HUES48 (cell line): ENCODE results near the gene CCNY.
"Not testable (repeated sequence)": the region's sequence is repeated elsewhere in the genome, so short reads cannot be mapped to it uniquely, and the experiment has no call there.

Experiments used
- H3K27ac ChIP-seq: one replicate; pipeline ENCODE4 v1.7.0; 2013; ENCODE audit warnings: low read depth, low read length, inconsistent platforms
- H3K27me3 ChIP-seq: 2 replicates; pipeline ENCODE4 v1.6.1; 2013; ENCODE audit warnings: mild to moderate bottlenecking, low read length; ENCODE audit not compliant: control insufficient read depth, insufficient read depth
- H3K36me3 ChIP-seq: 2 replicates; pipeline ENCODE4 v1.6.1; 2013; ENCODE audit warnings: low read length; ENCODE audit not compliant: control insufficient read depth, insufficient read depth
- H3K4me1 ChIP-seq: 2 replicates; pipeline ENCODE4 v1.6.1; 2013; ENCODE audit warnings: mild to moderate bottlenecking, low read length; ENCODE audit not compliant: control insufficient read depth, insufficient read depth
- H3K4me3 ChIP-seq: 2 replicates; pipeline ENCODE4 v1.5.1; 2013; ENCODE audit warnings: mild to moderate bottlenecking, low read depth, low read length
- H3K9ac ChIP-seq: 2 replicates; pipeline ENCODE4 v1.6.1; 2013; ENCODE audit warnings: mild to moderate bottlenecking, low read depth, low read length, moderate library complexity
- H3K9me3 ChIP-seq: 2 replicates; pipeline ENCODE4 v1.6.1; 2013; ENCODE audit warnings: low read length; ENCODE audit not compliant: control insufficient read depth, insufficient read depth

The CCNY gene

GRCh38 chr10:35347121-35347562 is 10.8 kb downstream of the CCNY start:
- no peak overlapping the region for H3K9ac ChIP-seq
- H3K27me3 ChIP-seq: no peaks in the 10 kb centered on the region
- no peak overlapping the region for H3K27ac ChIP-seq
- no peaks in the 10 kb centered on the region for H3K9me3 ChIP-seq
- H3K36me3 ChIP-seq: no peaks in the 10 kb centered on the region
- no peak overlapping the region for H3K4me3 ChIP-seq
- peaks cover 16% of the 10 kb centered on the region for H3K4me1 ChIP-seq

DNA sequence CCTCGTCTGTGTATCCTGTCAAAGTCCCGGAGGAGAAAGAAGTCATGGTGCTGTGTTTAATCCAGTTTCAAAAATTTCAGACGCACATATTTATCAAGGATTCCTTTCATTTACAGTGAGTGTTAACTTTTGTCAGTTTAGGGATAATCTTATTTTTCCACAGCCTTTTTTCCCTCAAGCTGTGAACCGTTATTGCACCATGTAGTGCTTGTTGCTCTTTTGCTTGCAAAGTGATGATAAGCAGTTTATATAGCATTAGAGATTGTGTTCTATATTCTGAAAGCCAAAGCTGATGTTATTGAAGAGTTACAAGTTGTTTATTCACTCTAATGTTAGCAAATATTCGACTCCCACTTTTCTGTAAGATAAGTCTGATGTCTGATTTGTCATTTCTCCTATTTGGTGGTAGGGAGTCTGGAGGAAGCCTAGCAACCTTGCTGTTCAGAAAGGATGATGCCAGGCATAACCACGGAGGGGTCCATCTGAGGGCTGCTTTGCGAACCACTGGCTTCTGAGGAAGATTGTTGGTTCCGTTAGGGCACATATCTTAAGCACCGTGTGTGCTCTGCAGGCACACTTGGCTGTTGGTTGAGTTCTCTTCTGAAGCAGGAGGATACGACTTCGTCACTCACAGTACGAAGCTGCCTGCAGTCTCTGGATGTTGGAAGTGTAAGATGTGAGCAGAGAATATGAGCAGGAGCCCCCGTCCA is 11.7 kb downstream of the CCNY start:
- Histone ChIP-seq H3K27ac (no peak overlapping the region), H3K9me3 (no peaks in the 10 kb centered on the region), H3K27me3 (no peaks in the 10 kb centered on the region), H3K4me3 (no peak overlapping the region), H3K36me3 (no peaks in the 10 kb centered on the region), H3K9ac (no peak overlapping the region), H3K4me1 (peaks cover 16% of the 10 kb centered on the region)

GRCh38 chr10:35348609-35349388 is 12.5 kb downstream of the CCNY start:
- no peaks in the 10 kb centered on the region for H3K9me3 ChIP-seq
- peaks cover 16% of the 10 kb centered on the region for H3K4me1 ChIP-seq
- H3K9ac ChIP-seq: no peak overlapping the region
- H3K27me3 ChIP-seq: no peaks in the 10 kb centered on the region
- H3K36me3 ChIP-seq: no peaks in the 10 kb centered on the region
- no peak overlapping the region for H3K27ac ChIP-seq
- no peak overlapping the region for H3K4me3 ChIP-seq

DNA sequence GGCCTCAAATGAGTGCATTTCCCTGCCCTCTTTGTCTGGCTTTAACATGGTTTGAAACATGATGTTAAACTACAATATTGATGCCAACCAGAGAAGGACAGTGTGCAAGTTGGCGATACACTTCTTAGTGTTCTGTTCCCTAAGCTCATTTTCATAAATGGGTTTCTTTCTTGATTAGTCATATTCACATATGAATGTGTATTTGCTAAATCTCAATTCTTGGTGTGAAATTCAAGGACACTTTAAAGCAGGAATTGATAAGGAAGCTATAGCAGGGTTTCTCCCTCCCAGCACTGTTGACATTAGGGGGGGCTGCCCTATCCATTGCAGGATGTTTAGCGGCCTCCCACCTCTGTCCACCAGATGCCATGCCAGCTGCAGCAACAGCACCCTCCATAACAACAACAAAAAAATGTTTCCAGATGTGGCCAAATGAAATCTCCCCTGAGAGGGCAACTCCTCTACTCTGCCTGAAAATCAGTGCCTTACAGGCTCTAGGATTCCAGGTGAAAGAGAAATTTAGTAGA is 13.1 kb downstream of the CCNY start:
- Histone ChIP-seq H3K27ac (no peak overlapping the region), H3K4me3 (no peak overlapping the region), H3K9ac (no peak overlapping the region), H3K36me3 (no peaks in the 10 kb centered on the region), H3K27me3 (no peaks in the 10 kb centered on the region), H3K9me3 (no peaks in the 10 kb centered on the region), H3K4me1 (peaks cover 16% of the 10 kb centered on the region)

DNA sequence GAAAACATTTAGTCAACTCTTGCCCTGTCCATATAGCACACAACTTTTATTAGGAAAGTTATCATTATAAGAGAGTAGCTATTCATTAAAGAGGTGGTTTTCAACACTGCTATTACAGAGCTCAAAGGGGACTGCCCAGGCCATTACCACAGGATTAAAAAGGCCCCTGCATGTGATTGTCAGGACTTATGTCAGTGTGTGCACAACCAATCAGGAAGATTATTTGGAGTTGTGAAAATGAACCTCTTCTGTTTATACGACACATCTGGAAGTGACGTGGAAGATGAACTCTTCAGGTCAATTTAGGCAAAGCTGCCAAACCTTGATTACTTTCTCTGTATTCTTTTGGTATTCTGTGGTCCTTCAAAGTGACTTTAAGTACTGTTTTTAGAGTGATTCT is 14.7 kb downstream of the CCNY start:
- Histone ChIP-seq H3K27me3 (no peaks in the 10 kb centered on the region), H3K4me3 (no peak overlapping the region), H3K4me1 (peaks cover 17% of the 10 kb centered on the region), H3K27ac (no peak overlapping the region), H3K9ac (no peak overlapping the region), H3K9me3 (no peaks in the 10 kb centered on the region), H3K36me3 (no peaks in the 10 kb centered on the region)

DNA sequence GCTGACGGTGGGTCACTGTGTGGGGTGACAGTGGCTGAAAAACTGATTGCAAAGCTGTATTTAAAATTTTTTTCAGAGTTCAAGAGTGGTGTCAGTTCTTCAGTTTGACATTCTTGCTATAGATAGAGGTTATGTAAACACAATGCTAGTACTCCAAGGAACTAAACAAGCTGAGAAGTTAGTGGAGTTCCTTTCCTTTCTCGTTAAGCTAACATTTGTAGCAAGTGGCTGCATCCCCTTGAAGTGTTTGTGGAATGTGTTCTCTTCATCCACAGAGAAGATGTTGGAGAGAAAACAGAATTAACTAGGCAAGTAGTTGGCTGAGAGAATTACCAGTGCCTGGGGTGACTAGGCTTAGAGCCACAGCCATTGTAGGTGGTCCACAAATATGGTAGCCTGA is 15.8 kb downstream of the CCNY start:
- Histone ChIP-seq H3K9me3 (no peaks in the 10 kb centered on the region), H3K9ac (no peak overlapping the region), H3K27ac (no peak overlapping the region), H3K4me3 (no peak overlapping the region), H3K4me1 (peaks cover 19% of the 10 kb centered on the region), H3K36me3 (no peaks in the 10 kb centered on the region), H3K27me3 (no peaks in the 10 kb centered on the region)

- H3K9me3 ChIP-seq: no peaks in the 10 kb centered on the region
- H3K27me3 ChIP-seq: no peaks in the 10 kb centered on the region
- H3K4me1 ChIP-seq: peaks cover 19% of the 10 kb centered on the region
- no peak overlapping the region for H3K27ac ChIP-seq
- H3K36me3 ChIP-seq: no peaks in the 10 kb centered on the region
- no peak overlapping the region for H3K9ac ChIP-seq
- H3K4me3 ChIP-seq: no peak overlapping the region
These were observed 16.2 kb downstream of the CCNY start for GRCh38 chr10:35352512-35352911.

DNA sequence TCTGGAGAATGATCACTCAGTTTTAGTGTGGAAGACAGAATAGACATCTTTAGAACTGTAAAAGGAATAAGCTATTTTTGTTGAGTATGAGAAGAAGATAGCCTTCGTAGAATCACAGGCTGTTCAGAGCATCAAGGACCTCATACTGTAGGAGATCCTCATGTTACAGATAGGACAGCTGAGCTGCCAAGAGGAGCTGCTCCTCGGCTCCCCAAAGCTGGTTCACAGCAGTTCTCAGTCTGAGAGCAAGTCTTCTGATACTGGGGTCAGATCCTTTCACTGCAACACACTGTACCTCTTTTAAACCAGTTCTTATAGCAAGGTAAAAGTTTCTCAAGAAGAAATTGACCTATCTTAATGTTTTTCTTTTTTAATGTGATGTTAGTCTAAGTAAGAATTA is 17.1 kb downstream of the CCNY start:
- Histone ChIP-seq H3K27ac (no peak overlapping the region), H3K27me3 (no peaks in the 10 kb centered on the region), H3K4me1 (peaks cover 17% of the 10 kb centered on the region), H3K9ac (no peak overlapping the region), H3K9me3 (no peaks in the 10 kb centered on the region), H3K4me3 (no peak overlapping the region), H3K36me3 (no peaks in the 10 kb centered on the region)

- H3K27me3 ChIP-seq: no peaks in the 10 kb centered on the region
- H3K4me1 ChIP-seq: peaks cover 16% of the 10 kb centered on the region; the same call in 1 of the 2 replicates
- no peak overlapping the region for H3K27ac ChIP-seq
- H3K9ac ChIP-seq: no peak overlapping the region
- no peaks in the 10 kb centered on the region for H3K36me3 ChIP-seq
- H3K4me3 ChIP-seq: no peak overlapping the region
- no peaks in the 10 kb centered on the region for H3K9me3 ChIP-seq
These were observed 17.5 kb downstream of the CCNY start for GRCh38 chr10:35353805-35354204.

DNA sequence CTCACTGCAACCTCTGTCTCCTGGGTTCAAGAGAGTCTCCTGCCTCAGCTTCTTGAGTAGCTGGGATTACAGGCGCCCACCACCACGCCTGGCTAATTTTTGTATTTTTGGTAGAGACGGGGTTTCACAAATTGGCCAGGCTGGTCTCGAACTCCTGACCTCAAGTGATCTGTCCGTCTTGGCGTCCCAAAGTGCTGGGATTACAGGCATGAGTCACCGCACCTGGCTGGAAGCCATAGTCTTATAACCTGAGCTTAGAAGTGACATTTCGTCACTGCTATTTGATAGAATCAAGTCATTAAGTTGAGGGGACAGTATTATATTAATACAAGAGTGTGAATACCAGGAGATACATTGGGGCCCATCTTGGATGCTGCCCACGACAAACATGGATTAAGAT is 17.9 kb downstream of the CCNY start:
- H3K4me3 ChIP-seq, H3K36me3 ChIP-seq, H3K27ac ChIP-seq, H3K27me3 ChIP-seq, H3K9me3 ChIP-seq, H3K9ac ChIP-seq: not testable (repeated sequence)
- H3K4me1 ChIP-seq: peaks cover 15% of the 10 kb centered on the region; the same call in 1 of the 2 replicates
